ENCODE data around the gene PAXX.

- TF ChIP-seq ZNF263 (CRISPR knock-in tag; IDR thresholded peaks at IDR 0.05; ENCODE audit: low read depth) (no peak), CTCF (IDR thresholded peaks at IDR 0.05) (no peak), TP53 (CRISPR knock-in tag; IDR thresholded peaks at IDR 0.05) (no peak), NR3C1 (CRISPR knock-in tag; conservative IDR thresholded peaks at IDR 0.05; ENCODE audit: low read depth) (no peak), KAT7 (CRISPR knock-in tag; IDR thresholded peaks at IDR 0.05; ENCODE audit: borderline replicate concordance) (no peak), GABPB1 (CRISPR knock-in tag; IDR thresholded peaks at IDR 0.05) (no peak), E2F4 (CRISPR knock-in tag; IDR thresholded peaks at IDR 0.05; ENCODE audit: borderline replicate concordance, low read depth) (no peak), CREB1 (CRISPR knock-in tag; IDR thresholded peaks at IDR 0.05) (no peak), ZNF671 (CRISPR knock-in tag; IDR thresholded peaks at IDR 0.05) (no peak), ZNF416 (CRISPR knock-in tag; IDR thresholded peaks at IDR 0.05) (no peak), E2F5 (CRISPR knock-in tag; IDR thresholded peaks at IDR 0.05) (no peak), ETV6 (CRISPR knock-in tag; IDR thresholded peaks at IDR 0.05) (no peak), ATF2 (CRISPR knock-in tag; IDR thresholded peaks at IDR 0.05; ENCODE audit: borderline replicate concordance, low read depth) (no peak)
Observed at GRCh38 chr9:136968333-136969127, 23.7 kb upstream of the PAXX start.

All from WTC11 (cell line).